Stimulated activated CD4-positive, alpha-beta T cell treated with anti-CD3 and anti-CD28 coated beads, Interleukin-15, amount 100 ng/mL, for 1 hour (primary cell): ENCODE results near the gene WHAMM.
"Not testable (repeated sequence)": the region's sequence is repeated elsewhere in the genome, so short reads cannot be mapped to it uniquely, and the experiment has no call there.

Experiments used
- DNase-seq, 2 donors: peaks; one replicate each; pipeline ENCODE4 v3.0.0-alpha.2; 2020; ENCODE audit warnings: low read depth in 1 of 2, low spot score in 1 of 2

Gene WHAMM

GRCh38 chr15:82862886-82863285 is 53.5 kb downstream of the WHAMM start:
- no peak for DNase-seq

- no peak for DNase-seq
These were observed 55.5 kb downstream of the WHAMM start for GRCh38 chr15:82864967-82865366.

- DNase-seq, result not testable (repeated sequence)
These were observed 56.2 kb downstream of the WHAMM start for GRCh38 chr15:82865581-82865980.

GRCh38 chr15:82865981-82866380 is 56.6 kb downstream of the WHAMM start:
- not testable (repeated sequence) for DNase-seq

GRCh38 chr15:82870727-82871320 is 61.4 kb downstream of the WHAMM start:
- no peak for DNase-seq

GRCh38 chr15:82871358-82871757 is 61.9 kb downstream of the WHAMM start:
- DNase-seq, result no peak

- DNase-seq, result no peak
These were observed 62.5 kb downstream of the WHAMM start for GRCh38 chr15:82871832-82872484.

GRCh38 chr15:82873000-82873680 is 63.7 kb downstream of the WHAMM start:
- DNase-seq, result no peak

- no peak for DNase-seq
These were observed 64.8 kb downstream of the WHAMM start for GRCh38 chr15:82874267-82874666.

GRCh38 chr15:82874961-82875360 is 65.5 kb downstream of the WHAMM start:
- no peak for DNase-seq

- no peak for DNase-seq
These were observed 66.1 kb downstream of the WHAMM start for GRCh38 chr15:82875411-82876003.

GRCh38 chr15:82877825-82878224 is 68.4 kb downstream of the WHAMM start:
- no peak for DNase-seq

GRCh38 chr15:82878325-82878724 is 68.9 kb downstream of the WHAMM start:
- DNase-seq, result no peak

GRCh38 chr15:82880704-82881103 is 71.3 kb downstream of the WHAMM start:
- DNase-seq, result no peak

GRCh38 chr15:82881747-82882146 is 72.3 kb downstream of the WHAMM start:
- DNase-seq, result no peak

GRCh38 chr15:82882273-82882928 is 73.0 kb downstream of the WHAMM start:
- DNase-seq, result no peak
